PFSK-1 (cell line): ENCODE data around the gene PTPN21.

Experiments used
- FOXP2 ChIP-seq: optimal IDR thresholded peaks from 2 replicates; pipeline ENCODE3; 2011; ENCODE audit warnings: borderline replicate concordance, control low read depth, inconsistent platforms; ENCODE audit not compliant: insufficient read depth; ENCODE audit errors: extremely low read length, extremely low read depth
- POLR2AphosphoS5 ChIP-seq: IDR thresholded peaks from 2 replicates; pipeline ENCODE4 v1.6.1; 2012; ENCODE audit warnings: low read depth, mild to moderate bottlenecking, control low read depth, low read length, moderate library complexity
- SIN3A ChIP-seq: IDR thresholded peaks from 2 replicates; pipeline ENCODE4 v1.6.1; 2012; ENCODE audit warnings: mild to moderate bottlenecking, low read length, moderate library complexity, borderline replicate concordance; ENCODE audit not compliant: insufficient read depth
- TAF1 ChIP-seq: IDR thresholded peaks from 2 replicates; pipeline ENCODE4 v1.6.1; 2012; ENCODE audit warnings: low read length, control low read depth, borderline replicate concordance; ENCODE audit not compliant: insufficient read depth
- TF ChIP-seq, protein P1 (sequence below), 2 experiments: IDR thresholded peaks; 2 replicates each; pipeline versions ENCODE4 v1.6.1 to v1.8.0; 2011 to 2012; ENCODE audit warnings: low read depth in 2 of 2, low read length in 2 of 2, control low read depth in 1 of 2, inconsistent platforms in 1 of 2, mild to moderate bottlenecking in 1 of 2, moderate library complexity in 1 of 2; ENCODE audit not compliant: insufficient read depth in 1 of 2

The PTPN21 gene

GRCh38 chr14:88476825-88477224 is 78.0 kb downstream of the PTPN21 start:
- TF ChIP-seq FOXP2 (no peak), TAF1 (no peak), SIN3A (no peak), POLR2AphosphoS5 (no peak)
- TF ChIP-seq, protein P1, sequence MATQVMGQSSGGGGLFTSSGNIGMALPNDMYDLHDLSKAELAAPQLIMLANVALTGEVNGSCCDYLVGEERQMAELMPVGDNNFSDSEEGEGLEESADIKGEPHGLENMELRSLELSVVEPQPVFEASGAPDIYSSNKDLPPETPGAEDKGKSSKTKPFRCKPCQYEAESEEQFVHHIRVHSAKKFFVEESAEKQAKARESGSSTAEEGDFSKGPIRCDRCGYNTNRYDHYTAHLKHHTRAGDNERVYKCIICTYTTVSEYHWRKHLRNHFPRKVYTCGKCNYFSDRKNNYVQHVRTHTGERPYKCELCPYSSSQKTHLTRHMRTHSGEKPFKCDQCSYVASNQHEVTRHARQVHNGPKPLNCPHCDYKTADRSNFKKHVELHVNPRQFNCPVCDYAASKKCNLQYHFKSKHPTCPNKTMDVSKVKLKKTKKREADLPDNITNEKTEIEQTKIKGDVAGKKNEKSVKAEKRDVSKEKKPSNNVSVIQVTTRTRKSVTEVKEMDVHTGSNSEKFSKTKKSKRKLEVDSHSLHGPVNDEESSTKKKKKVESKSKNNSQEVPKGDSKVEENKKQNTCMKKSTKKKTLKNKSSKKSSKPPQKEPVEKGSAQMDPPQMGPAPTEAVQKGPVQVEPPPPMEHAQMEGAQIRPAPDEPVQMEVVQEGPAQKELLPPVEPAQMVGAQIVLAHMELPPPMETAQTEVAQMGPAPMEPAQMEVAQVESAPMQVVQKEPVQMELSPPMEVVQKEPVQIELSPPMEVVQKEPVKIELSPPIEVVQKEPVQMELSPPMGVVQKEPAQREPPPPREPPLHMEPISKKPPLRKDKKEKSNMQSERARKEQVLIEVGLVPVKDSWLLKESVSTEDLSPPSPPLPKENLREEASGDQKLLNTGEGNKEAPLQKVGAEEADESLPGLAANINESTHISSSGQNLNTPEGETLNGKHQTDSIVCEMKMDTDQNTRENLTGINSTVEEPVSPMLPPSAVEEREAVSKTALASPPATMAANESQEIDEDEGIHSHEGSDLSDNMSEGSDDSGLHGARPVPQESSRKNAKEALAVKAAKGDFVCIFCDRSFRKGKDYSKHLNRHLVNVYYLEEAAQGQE (IDR thresholded peaks at IDR 0.05; ENCODE audit: insufficient read depth in 1 of 2, low read depth in 2 of 2, low read length in 2 of 2), result no peak

DNA sequence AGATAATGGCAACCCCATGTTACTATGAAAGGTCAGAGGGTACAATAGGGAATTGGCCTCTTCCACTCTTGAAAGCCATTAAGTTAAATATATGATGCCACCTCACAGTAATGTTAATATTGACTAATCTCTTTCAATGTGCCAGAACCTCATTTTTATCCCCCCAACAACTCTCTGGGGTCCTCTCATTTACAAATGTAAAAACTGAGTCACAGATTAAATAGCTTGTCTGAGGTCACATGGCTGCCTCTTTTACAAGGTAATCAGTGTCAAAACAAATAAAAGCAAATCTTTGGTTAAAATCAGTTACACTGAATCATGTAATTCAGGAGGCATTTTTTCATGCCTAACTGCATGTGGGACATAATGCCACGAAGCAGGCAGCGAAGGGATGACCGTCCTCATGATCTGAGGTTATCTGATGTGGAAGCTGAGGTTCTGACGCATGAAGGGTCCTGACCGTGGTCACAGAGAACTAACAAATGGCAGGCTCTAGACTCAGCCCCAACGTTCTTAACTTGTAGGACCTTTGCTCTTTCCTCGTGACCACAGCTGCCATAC is 78.5 kb downstream of the PTPN21 start:
- TF ChIP-seq SIN3A, result no peak
- no peak for TF ChIP-seq POLR2AphosphoS5

DNA sequence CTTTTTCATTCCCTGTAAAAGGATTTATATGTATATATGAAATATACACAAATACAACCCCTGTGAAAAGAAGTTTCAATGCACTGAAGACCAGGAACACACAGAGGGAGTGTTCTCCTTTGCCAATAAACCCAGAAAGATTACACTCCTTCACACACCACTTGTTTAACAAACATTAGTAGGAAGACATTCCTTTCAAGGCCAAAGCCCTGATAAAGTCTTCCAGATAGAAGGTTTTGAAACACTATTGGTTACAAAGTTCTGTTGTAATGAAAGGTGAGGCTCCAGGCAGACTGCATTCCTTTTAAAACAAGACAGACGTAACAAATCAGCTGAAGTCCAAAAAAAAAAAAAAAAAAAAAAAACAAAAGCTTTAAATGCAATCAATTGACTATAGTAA is 81.0 kb downstream of the PTPN21 start:
- TF ChIP-seq SIN3A (no peak), TAF1 (no peak), FOXP2 (no peak), POLR2AphosphoS5 (no peak)
- TF ChIP-seq, protein P1 (IDR thresholded peaks at IDR 0.05; ENCODE audit: insufficient read depth in 1 of 2, low read depth in 2 of 2, low read length in 2 of 2), result no peak

- TF ChIP-seq, protein P1 (IDR thresholded peaks at IDR 0.05; ENCODE audit: insufficient read depth in 1 of 2, low read depth in 2 of 2, low read length in 2 of 2), result no peak
- no peak for TF ChIP-seq TAF1
- no peak for TF ChIP-seq POLR2AphosphoS5
- TF ChIP-seq FOXP2, result no peak
- TF ChIP-seq SIN3A, result no peak
Measured at GRCh38 chr14:88470542-88471440, 84.0 kb downstream of the PTPN21 start.

DNA sequence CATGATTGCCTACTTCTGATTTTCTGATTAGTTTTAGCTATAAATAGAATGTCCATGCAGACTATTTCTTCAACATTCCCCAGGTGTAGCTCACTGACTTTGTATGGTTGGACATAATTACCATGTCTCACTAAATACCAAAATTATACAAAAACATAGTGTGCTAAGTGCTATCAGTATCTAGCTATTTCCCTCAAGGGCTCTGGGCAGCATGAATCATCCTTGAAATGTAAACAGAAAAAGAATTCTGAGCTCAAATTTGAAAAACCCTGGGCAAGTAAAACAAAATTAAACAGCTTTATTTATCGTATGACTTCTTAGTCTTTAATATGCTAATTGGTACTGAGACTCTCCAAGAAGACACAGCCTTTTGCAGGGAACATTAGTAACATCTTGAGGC is 86.4 kb downstream of the PTPN21 start:
- TF ChIP-seq POLR2AphosphoS5 (no peak), SIN3A (no peak), FOXP2 (no peak), TAF1 (no peak)
- TF ChIP-seq, protein P1 (IDR thresholded peaks at IDR 0.05; ENCODE audit: insufficient read depth in 1 of 2, low read depth in 2 of 2, low read length in 2 of 2), result no peak
